Hepatocyte (in vitro differentiated cells): Measurements from ENCODE around the gene TK2.

Experiments used
- EZH2 ChIP-seq: fragments of 200-600 bp; sonication (generic); IDR thresholded peaks from 2 replicates; pipeline ENCODE4 v1.6.1; 2016; ENCODE audit warnings: antibody characterized with exemption, mild to moderate bottlenecking, borderline replicate concordance
- TF ChIP-seq, protein P1 (sequence below): fragments of 200-600 bp; sonication (generic); IDR thresholded peaks from 2 replicates; pipeline ENCODE4 v1.5.1; 2016; ENCODE audit warnings: antibody characterized with exemption, mild to moderate bottlenecking; ENCODE audit not compliant: poor library complexity

DNA sequence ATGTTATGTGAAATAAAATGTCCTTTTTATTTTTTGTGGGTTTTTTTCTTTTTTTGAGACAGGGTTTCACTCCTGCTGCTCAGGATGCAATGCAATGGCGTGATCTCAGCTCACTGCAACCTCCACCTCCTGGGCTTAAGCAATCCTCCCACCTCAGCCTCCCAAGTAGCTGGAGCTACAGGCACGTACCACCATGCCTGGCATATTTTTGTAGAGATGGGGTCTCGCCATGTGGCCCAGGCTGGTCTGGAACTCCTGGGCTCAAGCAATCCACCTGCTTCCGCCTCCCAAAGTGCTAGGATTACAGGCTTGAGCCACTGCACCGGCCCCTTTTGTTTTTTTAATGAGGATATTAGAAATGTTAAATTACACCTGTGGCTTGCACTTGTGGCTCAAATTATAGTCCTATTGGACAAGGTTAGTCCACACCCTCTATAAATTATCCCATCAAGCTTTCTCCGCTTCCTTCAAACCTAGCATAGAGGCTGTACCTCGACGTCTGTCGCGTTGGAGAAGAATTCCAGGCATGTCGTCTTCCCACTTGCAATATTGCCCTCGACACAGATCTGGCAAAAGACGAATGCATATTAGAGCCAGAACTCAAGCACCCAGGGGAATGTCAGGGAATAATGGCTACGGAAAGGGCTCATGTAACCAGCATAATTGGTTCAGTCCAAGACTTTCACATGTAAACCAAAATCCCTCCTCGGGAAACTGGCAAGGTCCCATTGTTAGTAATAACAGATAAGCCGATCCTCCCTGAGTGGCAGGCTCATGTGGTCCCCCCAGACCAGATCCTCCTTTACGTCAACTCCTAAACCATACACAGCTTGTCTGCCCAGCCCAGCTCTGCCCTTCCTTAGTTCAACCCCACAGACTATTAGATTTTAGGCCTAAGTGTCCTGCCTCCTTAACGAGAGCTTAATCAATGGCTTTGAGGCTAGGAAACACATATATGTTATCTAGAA, 8.2 kb downstream of the TK2 start:
- TF ChIP-seq, protein P1, sequence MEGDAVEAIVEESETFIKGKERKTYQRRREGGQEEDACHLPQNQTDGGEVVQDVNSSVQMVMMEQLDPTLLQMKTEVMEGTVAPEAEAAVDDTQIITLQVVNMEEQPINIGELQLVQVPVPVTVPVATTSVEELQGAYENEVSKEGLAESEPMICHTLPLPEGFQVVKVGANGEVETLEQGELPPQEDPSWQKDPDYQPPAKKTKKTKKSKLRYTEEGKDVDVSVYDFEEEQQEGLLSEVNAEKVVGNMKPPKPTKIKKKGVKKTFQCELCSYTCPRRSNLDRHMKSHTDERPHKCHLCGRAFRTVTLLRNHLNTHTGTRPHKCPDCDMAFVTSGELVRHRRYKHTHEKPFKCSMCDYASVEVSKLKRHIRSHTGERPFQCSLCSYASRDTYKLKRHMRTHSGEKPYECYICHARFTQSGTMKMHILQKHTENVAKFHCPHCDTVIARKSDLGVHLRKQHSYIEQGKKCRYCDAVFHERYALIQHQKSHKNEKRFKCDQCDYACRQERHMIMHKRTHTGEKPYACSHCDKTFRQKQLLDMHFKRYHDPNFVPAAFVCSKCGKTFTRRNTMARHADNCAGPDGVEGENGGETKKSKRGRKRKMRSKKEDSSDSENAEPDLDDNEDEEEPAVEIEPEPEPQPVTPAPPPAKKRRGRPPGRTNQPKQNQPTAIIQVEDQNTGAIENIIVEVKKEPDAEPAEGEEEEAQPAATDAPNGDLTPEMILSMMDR = no peak
- TF ChIP-seq EZH2 = no peak
